NCI-H2171 (cell line): ENCODE results near the gene KLHL24.
"Not testable (repeated sequence)": the region's sequence is repeated elsewhere in the genome, so short reads cannot be mapped to it uniquely, and the experiment has no call there.

Experiments
- DNase-seq: peaks from one replicate; lab custom pipeline; 2025; lab: John Stamatoyannopoulos, UW

The KLHL24 gene

GRCh38 chr3:183695569-183696364, 60.3 kb downstream of the KLHL24 start:
- DNase-seq = no peak

GRCh38 chr3:183697123-183697609, 61.7 kb downstream of the KLHL24 start:
- DNase-seq = no peak

GRCh38 chr3:183697610-183698317, 62.3 kb downstream of the KLHL24 start, which contains the start of gene YEATS2:
Gene YEATS2 (plus strand): TSS chr3:183697797. CDS start chr3:183715163, 17,366 bp downstream.
- peak; percentile 75 for DNase-seq

- DNase-seq = no peak
These were observed 62.9 kb downstream of the KLHL24 start for GRCh38 chr3:183698318-183698751.

- DNase-seq = no peak
These were observed 63.3 kb downstream of the KLHL24 start for GRCh38 chr3:183698756-183699155.

GRCh38 chr3:183699238-183699947, 64.0 kb downstream of the KLHL24 start:
- no peak for DNase-seq

GRCh38 chr3:183701744-183702143, 66.3 kb downstream of the KLHL24 start:
- no peak for DNase-seq

- DNase-seq = not testable (repeated sequence)
These were observed 68.5 kb downstream of the KLHL24 start for GRCh38 chr3:183703892-183704291.

- no peak for DNase-seq
These were observed 74.8 kb downstream of the KLHL24 start for GRCh38 chr3:183710231-183710630.

- DNase-seq = no peak
These were observed 76.1 kb downstream of the KLHL24 start for GRCh38 chr3:183711516-183711915.

GRCh38 chr3:183714622-183715021, 79.2 kb downstream of the KLHL24 start:
- DNase-seq = no peak

- no peak for DNase-seq
These were observed 82.6 kb downstream of the KLHL24 start for GRCh38 chr3:183718012-183718411.

GRCh38 chr3:183725387-183725786, 90.0 kb downstream of the KLHL24 start:
- DNase-seq = no peak

- DNase-seq = no peak
These were observed 92.8 kb downstream of the KLHL24 start for GRCh38 chr3:183728204-183728603.

GRCh38 chr3:183730361-183730760, 94.9 kb downstream of the KLHL24 start:
- DNase-seq = no peak

GRCh38 chr3:183731611-183732010, 96.2 kb downstream of the KLHL24 start:
- no peak for DNase-seq

- no peak for DNase-seq
These were observed 98.1 kb downstream of the KLHL24 start for GRCh38 chr3:183733553-183733952.
